GM15510 (cell line): Measurements from ENCODE around the gene EPHB6.

Experiments used
- POLR2A ChIP-seq: IDR thresholded peaks from 3 replicates; pipeline ENCODE4 v1.6.1; 2011; ENCODE audit warnings: borderline replicate concordance; ENCODE audit not compliant: insufficient read length; ENCODE audit errors: extremely low read depth

Gene EPHB6, protein sequence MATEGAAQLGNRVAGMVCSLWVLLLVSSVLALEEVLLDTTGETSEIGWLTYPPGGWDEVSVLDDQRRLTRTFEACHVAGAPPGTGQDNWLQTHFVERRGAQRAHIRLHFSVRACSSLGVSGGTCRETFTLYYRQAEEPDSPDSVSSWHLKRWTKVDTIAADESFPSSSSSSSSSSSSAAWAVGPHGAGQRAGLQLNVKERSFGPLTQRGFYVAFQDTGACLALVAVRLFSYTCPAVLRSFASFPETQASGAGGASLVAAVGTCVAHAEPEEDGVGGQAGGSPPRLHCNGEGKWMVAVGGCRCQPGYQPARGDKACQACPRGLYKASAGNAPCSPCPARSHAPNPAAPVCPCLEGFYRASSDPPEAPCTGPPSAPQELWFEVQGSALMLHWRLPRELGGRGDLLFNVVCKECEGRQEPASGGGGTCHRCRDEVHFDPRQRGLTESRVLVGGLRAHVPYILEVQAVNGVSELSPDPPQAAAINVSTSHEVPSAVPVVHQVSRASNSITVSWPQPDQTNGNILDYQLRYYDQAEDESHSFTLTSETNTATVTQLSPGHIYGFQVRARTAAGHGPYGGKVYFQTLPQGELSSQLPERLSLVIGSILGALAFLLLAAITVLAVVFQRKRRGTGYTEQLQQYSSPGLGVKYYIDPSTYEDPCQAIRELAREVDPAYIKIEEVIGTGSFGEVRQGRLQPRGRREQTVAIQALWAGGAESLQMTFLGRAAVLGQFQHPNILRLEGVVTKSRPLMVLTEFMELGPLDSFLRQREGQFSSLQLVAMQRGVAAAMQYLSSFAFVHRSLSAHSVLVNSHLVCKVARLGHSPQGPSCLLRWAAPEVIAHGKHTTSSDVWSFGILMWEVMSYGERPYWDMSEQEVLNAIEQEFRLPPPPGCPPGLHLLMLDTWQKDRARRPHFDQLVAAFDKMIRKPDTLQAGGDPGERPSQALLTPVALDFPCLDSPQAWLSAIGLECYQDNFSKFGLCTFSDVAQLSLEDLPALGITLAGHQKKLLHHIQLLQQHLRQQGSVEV

DNA sequence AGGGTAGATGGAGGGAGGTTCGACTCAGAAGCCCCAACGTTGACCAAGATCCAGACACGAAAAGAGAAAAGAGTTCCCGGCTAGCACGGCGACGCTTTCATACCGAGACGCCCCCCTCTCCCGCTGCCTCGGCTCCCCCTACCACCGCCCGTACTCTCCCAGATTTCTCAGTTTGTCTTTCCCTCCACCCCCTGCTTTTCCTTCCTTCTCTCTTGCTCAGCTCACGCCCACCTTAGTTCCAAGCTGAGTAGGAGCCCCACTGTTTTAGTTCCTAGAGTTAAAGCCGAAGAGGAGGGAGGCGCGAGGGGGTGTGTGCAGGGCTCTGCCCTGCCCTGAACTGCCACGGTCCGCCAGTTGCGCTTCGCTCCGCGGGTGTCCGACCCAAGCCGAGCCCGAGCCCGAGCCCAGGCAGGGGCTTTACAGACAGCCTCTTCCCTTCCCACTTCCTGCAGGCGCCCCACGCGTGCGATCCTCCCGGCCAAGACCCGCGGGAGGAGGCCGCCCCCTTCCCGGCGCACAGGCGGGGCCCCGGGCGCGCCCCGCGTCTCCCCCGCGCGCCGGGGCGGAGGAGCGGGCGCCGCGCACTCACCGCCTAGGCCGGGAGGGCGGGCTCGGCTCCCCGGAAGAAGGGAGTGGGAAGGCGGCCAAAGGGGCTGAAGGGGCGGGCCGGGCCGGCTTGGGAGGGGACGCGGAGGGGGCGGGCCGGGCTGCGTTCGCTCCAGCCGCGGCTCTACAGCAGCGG is at the start of gene EPHB6:
Gene EPHB6, plus strand, starts transcription at position 705 of the 742 bp plus-strand sequence. CDS start 8,152 bp downstream, outside the sequence.
- peak; percentile 29 for TF ChIP-seq POLR2A

DNA sequence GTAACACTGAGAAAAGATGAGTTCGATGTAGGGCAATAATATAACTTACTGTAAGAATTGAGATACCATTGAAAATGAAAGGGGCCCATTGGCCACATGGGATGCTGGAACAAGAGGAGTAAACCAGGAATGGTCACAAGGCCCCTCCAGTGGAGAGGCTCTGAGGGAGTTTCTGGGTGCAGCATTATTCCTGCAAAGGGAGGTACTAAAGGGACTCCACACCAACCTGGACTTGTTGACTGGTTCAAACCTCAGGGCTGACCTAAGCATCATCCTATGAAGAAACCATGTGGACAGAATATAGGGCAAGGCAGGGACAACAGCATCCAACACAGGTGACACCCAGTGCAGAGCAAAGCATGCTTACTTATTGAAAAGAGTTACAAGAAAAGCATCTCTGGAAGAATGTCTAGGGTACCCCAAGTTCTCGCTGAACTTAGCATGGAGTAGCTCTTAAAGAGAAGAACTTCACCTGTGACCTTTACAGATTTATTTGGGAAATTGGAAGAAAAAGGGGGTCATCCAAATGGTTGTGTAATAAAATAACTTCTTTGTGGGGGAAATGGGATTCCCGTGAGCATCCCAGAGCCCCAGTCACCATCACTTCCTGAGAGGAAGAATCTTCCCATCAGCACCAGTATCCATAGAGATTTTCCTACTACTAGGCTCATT is 49.4 kb upstream of the EPHB6 start:
- no peak for TF ChIP-seq POLR2A

DNA sequence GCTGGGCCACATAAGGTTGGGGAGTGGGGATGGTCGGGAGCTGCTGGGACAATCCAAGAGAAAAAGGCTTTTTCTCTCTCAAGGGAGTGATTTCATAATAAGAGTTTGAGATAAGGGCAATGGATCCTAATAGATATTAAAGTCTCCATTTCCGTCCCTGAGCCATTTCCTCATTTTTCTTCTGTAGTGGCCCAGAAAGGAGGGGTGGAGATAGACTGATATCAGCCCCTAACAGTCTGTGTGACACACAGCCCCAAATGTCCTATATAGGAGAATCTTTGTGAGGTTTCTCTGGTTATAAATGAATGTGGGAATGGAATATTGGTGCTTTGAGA is 48.9 kb upstream of the EPHB6 start:
- no peak for TF ChIP-seq POLR2A

GRCh38 chr7:142806957-142807356 is 47.9 kb upstream of the EPHB6 start:
- no peak for TF ChIP-seq POLR2A

DNA sequence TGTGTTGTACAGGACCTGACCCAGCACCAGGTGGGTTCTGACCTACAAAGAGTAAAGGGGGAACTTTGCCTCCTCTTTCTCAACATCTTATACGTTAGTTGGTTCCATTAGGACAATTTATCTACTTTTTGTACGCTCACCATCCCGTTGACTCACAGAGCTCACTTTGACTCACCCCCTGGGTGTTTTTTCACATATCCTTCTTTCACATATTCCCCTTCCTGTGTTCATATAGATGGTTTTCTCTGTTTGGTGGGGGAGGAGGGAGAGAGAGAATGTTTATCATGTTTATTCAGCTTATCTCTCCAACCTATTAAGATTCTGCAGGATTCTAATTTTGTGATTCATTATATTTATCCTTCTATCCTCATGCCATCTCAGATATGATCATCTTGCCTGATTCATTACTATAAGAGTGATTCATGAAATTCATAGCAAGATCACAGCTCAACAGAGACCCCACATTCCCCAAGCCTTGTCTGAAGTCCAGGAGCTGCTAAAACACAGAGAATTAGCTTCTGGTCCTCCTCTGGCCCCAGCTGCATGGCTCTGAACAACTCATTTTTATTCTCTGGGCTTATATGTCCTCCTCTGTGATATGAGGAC is 46.9 kb upstream of the EPHB6 start:
- no peak for TF ChIP-seq POLR2A

GRCh38 chr7:142808461-142808801 is 46.4 kb upstream of the EPHB6 start:
- TF ChIP-seq POLR2A: no peak

- TF ChIP-seq POLR2A: peak; percentile 52
Measured at GRCh38 chr7:142808802-142809583, 45.9 kb upstream of the EPHB6 start.

GRCh38 chr7:142809671-142810070 is 45.2 kb upstream of the EPHB6 start:
- TF ChIP-seq POLR2A: no peak

GRCh38 chr7:142811154-142811737 is 43.6 kb upstream of the EPHB6 start:
- no peak for TF ChIP-seq POLR2A

- TF ChIP-seq POLR2A: no peak
Measured at GRCh38 chr7:142812437-142813215, 42.2 kb upstream of the EPHB6 start.

DNA sequence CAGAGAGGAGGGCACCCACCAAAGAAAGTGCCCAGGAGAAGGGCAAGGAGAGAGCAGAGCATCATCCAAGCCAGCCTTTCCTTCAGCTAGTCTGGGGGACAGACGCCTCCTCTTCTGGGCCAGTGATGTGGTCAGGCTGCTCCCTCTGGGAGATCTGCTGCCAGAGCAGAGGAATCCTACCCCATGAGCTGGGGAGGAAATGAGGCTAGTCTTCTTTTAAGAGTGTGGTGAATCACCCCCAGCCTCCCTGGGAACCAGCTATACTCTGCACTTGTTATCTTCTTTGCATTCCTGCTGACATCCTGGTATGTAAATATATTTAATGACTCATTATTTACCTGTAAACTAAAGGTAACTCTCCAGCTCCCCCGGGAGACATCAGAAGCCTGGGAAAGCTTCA is 41.6 kb upstream of the EPHB6 start:
- no peak for TF ChIP-seq POLR2A

GRCh38 chr7:142813699-142814098 is 41.2 kb upstream of the EPHB6 start:
- no peak for TF ChIP-seq POLR2A
